NAMALWA (cell line): ENCODE data around the gene OR6J1.
"Not testable (repeated sequence)": the region's sequence is repeated elsewhere in the genome, so short reads cannot be mapped to it uniquely, and the experiment has no call there.

Source experiments
- DNase-seq: peaks from one replicate; pipeline ENCODE4 v3.0.0-alpha.2; 2015; ENCODE audit warnings: low spot score

OR6J1 gene

DNA sequence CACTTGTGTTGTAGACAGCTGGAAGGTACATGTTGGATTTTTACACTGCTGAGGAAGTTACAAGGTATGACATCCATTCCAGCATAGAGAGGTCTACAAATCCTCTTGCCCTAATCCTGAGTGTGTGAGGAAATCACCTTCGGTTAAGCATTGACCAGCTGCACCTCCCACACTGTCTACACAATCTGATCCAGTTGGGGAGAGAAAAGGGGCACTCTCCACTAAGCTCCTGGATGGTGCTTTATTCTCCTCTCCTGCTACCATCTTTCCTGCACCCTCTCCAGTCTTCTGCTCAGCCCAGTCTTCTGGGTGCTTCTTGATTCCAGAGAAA is at the start of gene OR6J1:
TSS of gene OR6J1 (minus strand) at position 48 of the 331 bp plus-strand sequence. CDS start 9,541 bp downstream, outside the sequence.
- DNase-seq, result no peak

DNA sequence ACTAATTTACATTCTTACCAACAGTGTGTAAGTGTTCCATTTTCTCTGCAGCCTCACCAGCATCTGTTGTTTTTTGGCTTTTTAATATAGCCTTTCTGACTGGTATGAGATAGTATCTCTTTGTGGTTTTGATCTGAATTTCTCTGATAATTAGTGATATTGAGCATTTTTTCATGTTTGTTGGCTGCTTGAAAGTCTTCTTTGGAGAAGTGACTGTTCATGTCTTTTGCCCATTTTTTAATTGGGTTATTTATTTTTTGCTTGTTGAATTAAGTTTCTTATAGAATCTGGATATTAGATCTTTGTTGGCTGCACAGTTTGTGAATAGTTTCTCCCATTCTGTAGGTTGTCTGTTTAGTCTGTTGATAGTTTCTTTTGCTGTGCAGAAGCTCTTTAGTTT is 48.0 kb upstream of the OR6J1 start:
- DNase-seq, result no peak

DNA sequence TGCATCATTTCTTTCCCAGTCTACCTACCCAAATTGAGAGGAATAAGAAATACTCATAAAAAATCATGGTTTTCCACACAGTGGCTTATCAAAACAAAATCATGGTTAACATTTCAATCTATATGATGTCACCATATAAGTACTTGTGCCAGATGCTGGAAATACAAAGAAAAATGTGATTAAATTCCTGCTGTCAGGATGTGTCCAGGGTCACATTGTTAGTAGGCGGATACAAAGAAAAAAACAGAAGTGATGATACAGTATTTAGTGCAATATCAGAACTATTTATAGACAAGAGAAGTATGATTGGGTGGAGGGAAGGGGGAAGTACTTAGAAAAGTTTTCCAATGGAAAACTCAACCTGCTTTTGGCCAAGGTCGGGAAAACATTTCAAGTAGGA is 47.0 kb upstream of the OR6J1 start:
- DNase-seq, result no peak

GRCh38 chr14:22689199-22689598 is 45.0 kb upstream of the OR6J1 start:
- DNase-seq, result no peak

DNA sequence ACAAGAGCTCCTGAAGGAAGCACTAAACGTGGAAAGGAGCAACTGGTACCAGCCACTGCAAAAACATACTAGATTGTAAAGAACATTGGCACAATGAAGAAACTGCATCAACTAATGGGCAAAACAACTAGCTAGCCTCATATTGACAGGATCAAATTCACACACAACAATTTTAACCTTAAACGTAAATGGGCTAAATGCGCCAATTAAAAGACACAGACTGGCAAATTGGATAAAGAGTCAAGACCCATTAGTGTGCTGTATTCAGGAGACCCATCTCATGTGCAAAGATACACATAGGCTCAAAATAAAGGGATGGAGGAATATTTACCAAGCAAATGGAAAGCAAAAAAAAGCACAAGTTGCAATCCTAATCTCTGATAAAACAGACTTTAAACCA is 43.8 kb upstream of the OR6J1 start:
- not testable (repeated sequence) for DNase-seq

GRCh38 chr14:22686176-22686611 is 42.0 kb upstream of the OR6J1 start:
- not testable (repeated sequence) for DNase-seq

GRCh38 chr14:22685467-22685866 is 41.3 kb upstream of the OR6J1 start:
- DNase-seq, result no peak

GRCh38 chr14:22683428-22683827 is 39.3 kb upstream of the OR6J1 start:
- not testable (repeated sequence) for DNase-seq

- no peak for DNase-seq
These were observed 34.1 kb upstream of the OR6J1 start for GRCh38 chr14:22678221-22678620.

- not testable (repeated sequence) for DNase-seq
These were observed 33.4 kb upstream of the OR6J1 start for GRCh38 chr14:22677551-22677950.

DNA sequence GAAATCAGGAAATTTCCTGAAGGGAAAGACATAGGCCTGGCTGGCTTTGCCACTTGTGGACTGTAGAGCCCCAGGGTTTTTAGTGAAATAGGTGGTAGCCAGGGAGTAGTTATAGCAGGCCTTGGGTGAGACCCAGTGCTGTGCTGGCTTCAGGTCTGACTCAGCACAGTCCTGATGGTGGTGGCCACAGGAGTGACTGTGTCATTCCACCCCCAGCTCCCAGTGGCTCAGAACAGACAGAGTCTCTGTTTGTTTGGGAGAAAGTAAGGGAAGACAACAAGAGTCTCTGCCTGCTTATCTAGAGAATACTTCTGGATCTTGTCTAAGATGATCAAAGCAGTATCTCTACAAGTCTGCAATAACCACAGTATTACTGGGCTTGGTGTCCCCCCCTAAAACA is 27.5 kb upstream of the OR6J1 start:
- no peak for DNase-seq

DNA sequence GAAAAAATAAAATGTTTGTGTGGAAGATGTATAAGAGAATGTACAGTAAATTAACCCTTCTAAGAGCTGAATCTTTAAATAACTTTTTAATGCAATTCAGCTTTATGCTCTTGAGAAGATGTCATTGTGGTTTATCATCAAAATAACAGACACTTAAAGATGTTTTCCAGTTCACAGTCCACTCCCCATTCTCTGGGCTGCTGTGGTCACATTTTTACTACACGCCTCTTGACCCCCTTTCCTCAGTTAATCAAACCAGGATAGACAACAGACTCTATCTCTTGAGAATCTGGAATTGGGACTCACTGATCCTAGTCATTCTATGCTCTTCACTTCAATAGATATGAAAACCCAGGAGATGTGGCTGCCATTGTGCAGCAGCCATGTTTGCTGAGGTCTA is 24.7 kb upstream of the OR6J1 start:
- no peak for DNase-seq

DNA sequence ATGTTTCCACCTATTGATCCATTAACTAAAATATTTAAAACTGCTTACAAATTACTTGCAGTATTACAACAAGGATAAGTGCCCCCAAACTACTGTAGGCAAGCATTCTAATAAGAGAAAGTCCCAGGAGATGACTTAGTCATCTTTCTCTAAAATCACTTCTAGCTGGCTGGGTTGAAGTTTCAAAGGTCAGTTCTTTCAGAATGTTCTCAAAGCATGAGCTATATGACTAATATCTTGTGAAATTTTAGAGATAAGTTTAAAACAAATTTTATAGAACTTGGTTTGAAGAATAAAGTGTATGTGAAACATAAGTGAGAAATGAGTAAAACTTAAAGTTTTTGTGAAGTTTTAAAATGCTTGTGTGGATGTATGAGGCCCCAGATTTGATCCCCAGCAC is 24.3 kb upstream of the OR6J1 start:
- no peak for DNase-seq

DNA sequence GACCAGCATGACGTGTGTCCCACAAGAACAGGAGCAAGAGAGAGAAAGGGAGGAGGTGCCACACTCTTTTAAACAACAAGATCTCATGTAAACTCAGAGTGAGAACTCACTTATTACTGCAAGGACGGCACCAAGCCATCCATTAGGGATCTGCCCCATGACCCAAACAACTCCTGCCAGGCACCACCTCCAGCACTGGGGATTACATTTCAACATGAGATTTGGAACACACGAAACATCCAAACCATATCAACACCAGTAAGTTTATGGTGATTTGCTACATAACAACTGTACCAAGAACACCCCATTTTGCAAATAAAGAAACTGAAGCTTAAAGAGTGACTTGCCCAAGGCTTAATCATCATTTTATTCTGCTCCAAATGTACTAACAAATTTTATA is 23.7 kb upstream of the OR6J1 start:
- no peak for DNase-seq

- DNase-seq, result no peak
These were observed 22.2 kb upstream of the OR6J1 start for GRCh38 chr14:22666203-22666893.

DNA sequence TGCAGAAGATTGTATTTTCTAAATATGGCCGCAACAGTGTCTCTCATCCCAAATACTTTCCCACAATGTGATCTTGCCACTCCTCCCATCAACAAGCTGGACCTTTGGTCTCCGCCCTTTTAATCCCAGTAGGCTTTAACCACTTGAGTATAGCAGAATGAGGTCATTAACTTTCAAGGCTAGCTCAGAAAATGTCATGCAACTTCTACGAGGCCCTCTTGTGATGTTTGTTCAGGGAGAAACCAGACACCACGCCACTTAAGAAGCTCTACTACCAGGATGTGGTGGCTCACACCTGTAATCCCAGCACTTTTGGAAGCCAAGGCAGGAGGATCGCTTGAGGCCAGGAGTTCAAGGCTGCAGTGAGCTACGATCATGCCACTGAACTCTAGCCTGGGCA is 20.1 kb upstream of the OR6J1 start:
- DNase-seq, result no peak

DNA sequence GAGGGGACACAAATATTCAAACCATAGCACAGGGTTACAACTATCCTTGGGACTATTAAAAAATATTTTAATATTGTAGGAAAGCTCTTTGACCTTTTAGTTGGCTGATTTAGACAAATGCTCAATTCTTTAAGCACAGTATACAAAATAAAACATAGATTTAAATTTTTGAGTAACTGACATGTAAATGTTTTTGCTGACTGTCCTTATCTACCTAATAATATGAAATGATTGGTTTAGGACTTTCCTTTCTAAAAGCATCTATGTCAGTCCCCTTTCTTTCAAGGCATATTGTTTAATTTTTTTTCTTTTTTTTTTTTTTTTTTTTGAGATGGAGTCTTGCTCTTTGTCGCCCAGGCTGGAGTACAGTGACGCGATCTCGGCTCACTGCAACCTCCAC is 16.5 kb upstream of the OR6J1 start:
- no peak for DNase-seq

- no peak for DNase-seq
These were observed 14.8 kb upstream of the OR6J1 start for GRCh38 chr14:22658946-22659345.

- peak; percentile 19 for DNase-seq
These were observed 13.7 kb upstream of the OR6J1 start for GRCh38 chr14:22657861-22658260.

DNA sequence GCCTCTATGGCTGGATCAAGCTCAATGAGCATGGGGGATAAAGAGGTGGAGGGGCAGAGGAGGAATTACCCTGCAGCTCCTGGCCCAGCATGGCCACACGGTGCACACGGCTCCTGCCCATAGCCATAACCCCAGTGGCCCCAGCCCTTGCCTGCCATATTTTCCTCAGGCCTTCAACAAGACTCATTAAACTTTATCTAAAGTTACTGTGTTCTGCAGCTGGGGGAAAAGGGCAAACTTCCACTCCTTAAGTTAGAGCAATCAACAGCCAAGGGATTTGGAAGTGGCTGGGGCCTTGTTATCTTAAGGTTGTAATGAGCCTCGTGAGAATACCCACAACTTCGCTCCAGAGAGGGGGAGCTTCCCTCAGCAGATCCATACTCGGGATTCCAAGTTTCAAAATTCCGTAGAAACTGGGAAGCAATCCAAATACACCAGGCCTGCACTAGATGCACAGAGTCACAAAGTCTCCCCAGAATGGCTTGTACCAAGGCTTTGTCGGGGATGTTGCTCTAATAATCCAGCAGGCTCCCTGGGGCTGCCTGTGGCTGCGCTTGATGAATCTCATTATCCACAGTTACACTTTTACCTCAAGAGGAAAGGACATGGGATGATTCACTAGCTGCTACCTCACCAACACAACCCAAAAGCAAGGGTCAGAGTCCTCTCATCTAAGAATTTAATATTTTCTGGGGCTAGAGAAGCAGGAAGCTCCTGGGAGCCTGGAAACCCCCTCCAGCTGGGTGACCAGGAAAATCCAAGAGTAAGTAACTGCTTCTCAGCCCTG is 13.0 kb upstream of the OR6J1 start:
- DNase-seq, result no peak

GRCh38 chr14:22656226-22656625 is 12.1 kb upstream of the OR6J1 start:
- no peak for DNase-seq

- peak; percentile 62 for DNase-seq
These were observed 9.0 kb upstream of the OR6J1 start for GRCh38 chr14:22653012-22653621.

DNA sequence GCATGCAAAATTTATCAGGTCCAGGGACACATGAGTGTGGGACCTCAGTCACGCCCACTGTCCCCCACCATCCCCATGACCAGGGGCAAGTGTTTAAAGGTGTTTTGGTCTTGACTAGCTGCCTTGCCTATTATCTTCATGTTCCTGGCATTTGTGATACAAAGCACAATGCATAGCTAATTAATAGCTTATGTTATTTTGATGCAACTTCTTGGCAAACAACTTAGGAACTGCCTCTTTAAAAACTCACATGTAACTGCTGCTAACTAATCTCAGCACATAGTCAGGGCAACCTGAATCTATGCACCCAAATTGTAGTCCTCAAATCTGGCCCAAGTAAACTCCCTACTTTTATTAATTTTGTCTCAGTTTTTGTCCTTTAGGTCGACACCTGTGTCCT is 7.4 kb upstream of the OR6J1 start:
- no peak for DNase-seq
